HEK293 (cell line): ENCODE results near the gene ZNF181.

ENCODE experiments used
- KLF10 ChIP-seq: fragments of 450-650 bp; IDR thresholded peaks from 2 replicates; pipeline ENCODE4 v1.5.1; 2018; ENCODE audit warnings: missing biosample characterization, mild to moderate bottlenecking, missing genetic modification characterization
- MEIS1 ChIP-seq: sonication (generic); formaldehyde crosslinking; IDR thresholded peaks from 2 replicates; pipeline ENCODE4 v1.8.1; 2022; ENCODE audit warnings: missing genetic modification reagents, mild to moderate bottlenecking, borderline replicate concordance
- PRDM4 ChIP-seq: fragments of 450-650 bp; formaldehyde crosslinking; IDR thresholded peaks from 2 replicates; pipeline ENCODE4 v1.5.1; 2017; ENCODE audit warnings: missing biosample characterization, missing genetic modification characterization
- SALL2 ChIP-seq: fragments of 450-650 bp; formaldehyde crosslinking; IDR thresholded peaks from 2 replicates; pipeline ENCODE4 v1.5.0; 2017; ENCODE audit warnings: missing biosample characterization, mild to moderate bottlenecking, missing genetic modification characterization, borderline replicate concordance
- YY2 ChIP-seq: fragments of 450-650 bp; formaldehyde crosslinking; IDR thresholded peaks from 2 replicates; pipeline ENCODE4 v1.5.1; 2016; ENCODE audit warnings: missing biosample characterization, missing genetic modification characterization
- ZBTB10 ChIP-seq: fragments of 450-650 bp; formaldehyde crosslinking; IDR thresholded peaks from 2 replicates; pipeline ENCODE4 v1.5.1; 2016; ENCODE audit warnings: missing biosample characterization, missing genetic modification characterization
- ZEB2 ChIP-seq: fragments of 450-650 bp; formaldehyde crosslinking; IDR thresholded peaks from 2 replicates; pipeline ENCODE4 v1.5.1; 2016; ENCODE audit warnings: missing biosample characterization, missing genetic modification characterization
- ZFP3 ChIP-seq: fragments of 450-650 bp; formaldehyde crosslinking; IDR thresholded peaks from 2 replicates; pipeline ENCODE4 v1.5.1; 2016; ENCODE audit warnings: low read depth, missing biosample characterization, missing genetic modification characterization
- ZFP69B ChIP-seq: fragments of 450-650 bp; formaldehyde crosslinking; IDR thresholded peaks from 2 replicates; pipeline ENCODE4 v1.5.1; 2016; ENCODE audit warnings: missing biosample characterization, missing genetic modification characterization
- ZNF140 ChIP-seq: fragments of 450-650 bp; formaldehyde crosslinking; IDR thresholded peaks from 2 replicates; pipeline ENCODE4 v1.5.1; 2016; ENCODE audit warnings: missing biosample characterization, missing genetic modification characterization
- ZNF169 ChIP-seq: fragments of 450-650 bp; formaldehyde crosslinking; IDR thresholded peaks from 2 replicates; pipeline ENCODE4 v1.5.1; 2016; ENCODE audit warnings: missing biosample characterization, missing genetic modification characterization
- ZNF211 ChIP-seq: fragments of 450-650 bp; formaldehyde crosslinking; IDR thresholded peaks from 2 replicates; pipeline ENCODE4 v1.5.1; 2016; ENCODE audit warnings: low read depth, missing biosample characterization, missing genetic modification characterization
- ZNF274 ChIP-seq, 2 experiments: fragments of 200-500 bp in 1 of 2; fragments of 450-650 bp in 1 of 2; sonication (Bioruptor generic) in 1 of 2; formaldehyde crosslinking in 1 of 2; IDR thresholded peaks; 2 replicates each; pipeline versions ENCODE4 v1.5.1 to v1.6.1; 2014 to 2016; ENCODE audit warnings: borderline replicate concordance in 1 of 2, inconsistent platforms in 1 of 2, low read length in 1 of 2, missing biosample characterization in 1 of 2, missing genetic modification characterization in 1 of 2
- ZNF48 ChIP-seq: fragments of 450-650 bp; formaldehyde crosslinking; IDR thresholded peaks from 2 replicates; pipeline ENCODE4 v1.5.1; 2016; ENCODE audit warnings: missing biosample characterization, missing genetic modification characterization
- ZNF501 ChIP-seq: fragments of 450-650 bp; formaldehyde crosslinking; IDR thresholded peaks from 2 replicates; pipeline ENCODE4 v1.5.1; 2016; ENCODE audit warnings: missing biosample characterization, missing genetic modification characterization
- ZNF529 ChIP-seq: fragments of 450-650 bp; formaldehyde crosslinking; IDR thresholded peaks from 2 replicates; pipeline ENCODE4 v1.5.1; 2017; ENCODE audit warnings: missing genetic modification characterization, missing biosample characterization; ENCODE audit not compliant: insufficient replicate concordance
- ZNF561 ChIP-seq: fragments of 450-650 bp; IDR thresholded peaks from 2 replicates; pipeline ENCODE4 v1.5.1; 2018; ENCODE audit warnings: missing biosample characterization, missing genetic modification characterization, borderline replicate concordance
- ZNF585B ChIP-seq: fragments of 450-650 bp; formaldehyde crosslinking; IDR thresholded peaks from 2 replicates; pipeline ENCODE4 v1.5.1; 2016; ENCODE audit warnings: missing biosample characterization, missing genetic modification characterization
- ZNF629 ChIP-seq: fragments of 450-650 bp; formaldehyde crosslinking; IDR thresholded peaks from 2 replicates; pipeline ENCODE4 v1.5.1; 2017; ENCODE audit warnings: missing biosample characterization, missing genetic modification characterization
- ZNF660 ChIP-seq: fragments of 450-650 bp; IDR thresholded peaks from 2 replicates; pipeline ENCODE4 v1.5.1; 2018; ENCODE audit warnings: missing biosample characterization, mild to moderate bottlenecking, missing genetic modification characterization
- ZNF677 ChIP-seq: fragments of 450-650 bp; IDR thresholded peaks from 2 replicates; pipeline ENCODE4 v1.5.0; 2018; ENCODE audit warnings: missing biosample characterization, mild to moderate bottlenecking, missing genetic modification characterization, moderate library complexity
- ZNF707 ChIP-seq: fragments of 450-650 bp; formaldehyde crosslinking; IDR thresholded peaks from 2 replicates; pipeline ENCODE4 v1.5.1; 2016; ENCODE audit warnings: missing biosample characterization, missing genetic modification characterization
- ZNF747 ChIP-seq: fragments of 450-650 bp; formaldehyde crosslinking; IDR thresholded peaks from 2 replicates; pipeline ENCODE4 v1.5.1; 2016; ENCODE audit warnings: missing biosample characterization, missing genetic modification characterization
- ZSCAN16 ChIP-seq: fragments of 450-650 bp; formaldehyde crosslinking; IDR thresholded peaks from 2 replicates; pipeline ENCODE4 v1.5.1; 2016; ENCODE audit warnings: missing biosample characterization, missing genetic modification characterization
- ZSCAN30 ChIP-seq: fragments of 450-650 bp; IDR thresholded peaks from 2 replicates; pipeline ENCODE4 v1.5.1; 2018; ENCODE audit warnings: missing biosample characterization, mild to moderate bottlenecking, missing genetic modification characterization, moderate library complexity
- TF ChIP-seq, protein P1 (sequence below): fragments of 450-650 bp; formaldehyde crosslinking; IDR thresholded peaks from 2 replicates; pipeline ENCODE4 v1.5.1; 2017; ENCODE audit warnings: missing biosample characterization, missing genetic modification characterization
- TF ChIP-seq, protein P2 (sequence below): fragments of 450-650 bp; formaldehyde crosslinking; IDR thresholded peaks from 2 replicates; pipeline ENCODE4 v1.5.1; 2017; ENCODE audit warnings: missing biosample characterization, missing genetic modification characterization
- TF ChIP-seq, protein P3 (sequence below): fragments of 450-650 bp; formaldehyde crosslinking; IDR thresholded peaks from 2 replicates; pipeline ENCODE4 v1.5.1; 2016; ENCODE audit warnings: missing biosample characterization, missing genetic modification characterization
- TF ChIP-seq, protein P4 (sequence below): fragments of 450-650 bp; formaldehyde crosslinking; IDR thresholded peaks from 2 replicates; pipeline ENCODE4 v1.5.1; 2016; ENCODE audit warnings: missing biosample characterization, missing genetic modification characterization

The ZNF181 gene

GRCh38 chr19:34733746-34734536 lies at the start of gene ZNF181 (continued):
- TF ChIP-seq ZNF629 (tag by site-specific recombination) (peak; percentile 97; the same call in 1 of the 2 replicates), ZNF274 (IDR thresholded peaks at IDR 0.05; ENCODE audit: low read length) (no peak), ZNF274 (tag by site-specific recombination; IDR thresholded peaks at IDR 0.05; ENCODE audit: borderline replicate concordance) (no peak; the same call in 1 of the 2 replicates), ZNF140 (no peak), ZSCAN16 (peak; percentile 84), ZNF501 (peak; percentile 100), ZNF677 (tag by site-specific recombination) (no peak), ZBTB10 (tag by site-specific recombination) (peak; percentile 90), ZNF48 (no peak), ZNF529 (tag by site-specific recombination) (no peak), ZSCAN30 (tag by site-specific recombination) (peak; percentile 99), PRDM4 (tag by site-specific recombination) (0 out of 2 replicates have a peak, but pooled peaks have one; percentile 29), ZNF561 (tag by site-specific recombination) (peak; percentile 100), YY2 (peak; percentile 84), ZFP3 (tag by site-specific recombination) (no peak), ZNF660 (tag by site-specific recombination) (peak; percentile 96), ZNF585B (tag by site-specific recombination) (no peak; the same call in none of the 2 replicates), SALL2 (tag by site-specific recombination) (no peak), ZNF747 (tag by site-specific recombination) (no peak), ZNF211 (tag by site-specific recombination) (no peak), KLF10 (tag by site-specific recombination) (peak; percentile 48; the same call in 1 of the 2 replicates), ZFP69B (tag by site-specific recombination) (peak; percentile 91), MEIS1 (no peak), ZNF169 (tag by site-specific recombination) (no peak), ZNF707 (tag by site-specific recombination) (no peak), ZEB2 (tag by site-specific recombination) (peak; percentile 99)
- TF ChIP-seq, protein P1, sequence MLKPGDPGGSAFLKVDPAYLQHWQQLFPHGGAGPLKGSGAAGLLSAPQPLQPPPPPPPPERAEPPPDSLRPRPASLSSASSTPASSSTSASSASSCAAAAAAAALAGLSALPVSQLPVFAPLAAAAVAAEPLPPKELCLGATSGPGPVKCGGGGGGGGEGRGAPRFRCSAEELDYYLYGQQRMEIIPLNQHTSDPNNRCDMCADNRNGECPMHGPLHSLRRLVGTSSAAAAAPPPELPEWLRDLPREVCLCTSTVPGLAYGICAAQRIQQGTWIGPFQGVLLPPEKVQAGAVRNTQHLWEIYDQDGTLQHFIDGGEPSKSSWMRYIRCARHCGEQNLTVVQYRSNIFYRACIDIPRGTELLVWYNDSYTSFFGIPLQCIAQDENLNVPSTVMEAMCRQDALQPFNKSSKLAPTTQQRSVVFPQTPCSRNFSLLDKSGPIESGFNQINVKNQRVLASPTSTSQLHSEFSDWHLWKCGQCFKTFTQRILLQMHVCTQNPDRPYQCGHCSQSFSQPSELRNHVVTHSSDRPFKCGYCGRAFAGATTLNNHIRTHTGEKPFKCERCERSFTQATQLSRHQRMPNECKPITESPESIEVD (tag by site-specific recombination), result no peak; the same call in 1 of the 2 replicates
- TF ChIP-seq, protein P2, sequence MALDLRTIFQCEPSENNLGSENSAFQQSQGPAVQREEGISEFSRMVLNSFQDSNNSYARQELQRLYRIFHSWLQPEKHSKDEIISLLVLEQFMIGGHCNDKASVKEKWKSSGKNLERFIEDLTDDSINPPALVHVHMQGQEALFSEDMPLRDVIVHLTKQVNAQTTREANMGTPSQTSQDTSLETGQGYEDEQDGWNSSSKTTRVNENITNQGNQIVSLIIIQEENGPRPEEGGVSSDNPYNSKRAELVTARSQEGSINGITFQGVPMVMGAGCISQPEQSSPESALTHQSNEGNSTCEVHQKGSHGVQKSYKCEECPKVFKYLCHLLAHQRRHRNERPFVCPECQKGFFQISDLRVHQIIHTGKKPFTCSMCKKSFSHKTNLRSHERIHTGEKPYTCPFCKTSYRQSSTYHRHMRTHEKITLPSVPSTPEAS (tag by site-specific recombination), result peak; percentile 36
- TF ChIP-seq, protein P3, sequence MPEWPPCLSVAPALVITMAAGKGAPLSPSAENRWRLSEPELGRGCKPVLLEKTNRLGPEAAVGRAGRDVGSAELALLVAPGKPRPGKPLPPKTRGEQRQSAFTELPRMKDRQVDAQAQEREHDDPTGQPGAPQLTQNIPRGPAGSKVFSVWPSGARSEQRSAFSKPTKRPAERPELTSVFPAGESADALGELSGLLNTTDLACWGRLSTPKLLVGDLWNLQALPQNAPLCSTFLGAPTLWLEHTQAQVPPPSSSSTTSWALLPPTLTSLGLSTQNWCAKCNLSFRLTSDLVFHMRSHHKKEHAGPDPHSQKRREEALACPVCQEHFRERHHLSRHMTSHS (tag by site-specific recombination), result peak; percentile 58; the same call in 1 of the 2 replicates
- TF ChIP-seq, protein P4, sequence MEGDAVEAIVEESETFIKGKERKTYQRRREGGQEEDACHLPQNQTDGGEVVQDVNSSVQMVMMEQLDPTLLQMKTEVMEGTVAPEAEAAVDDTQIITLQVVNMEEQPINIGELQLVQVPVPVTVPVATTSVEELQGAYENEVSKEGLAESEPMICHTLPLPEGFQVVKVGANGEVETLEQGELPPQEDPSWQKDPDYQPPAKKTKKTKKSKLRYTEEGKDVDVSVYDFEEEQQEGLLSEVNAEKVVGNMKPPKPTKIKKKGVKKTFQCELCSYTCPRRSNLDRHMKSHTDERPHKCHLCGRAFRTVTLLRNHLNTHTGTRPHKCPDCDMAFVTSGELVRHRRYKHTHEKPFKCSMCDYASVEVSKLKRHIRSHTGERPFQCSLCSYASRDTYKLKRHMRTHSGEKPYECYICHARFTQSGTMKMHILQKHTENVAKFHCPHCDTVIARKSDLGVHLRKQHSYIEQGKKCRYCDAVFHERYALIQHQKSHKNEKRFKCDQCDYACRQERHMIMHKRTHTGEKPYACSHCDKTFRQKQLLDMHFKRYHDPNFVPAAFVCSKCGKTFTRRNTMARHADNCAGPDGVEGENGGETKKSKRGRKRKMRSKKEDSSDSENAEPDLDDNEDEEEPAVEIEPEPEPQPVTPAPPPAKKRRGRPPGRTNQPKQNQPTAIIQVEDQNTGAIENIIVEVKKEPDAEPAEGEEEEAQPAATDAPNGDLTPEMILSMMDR, result peak; percentile 95
